ENCODE measurements around the gene LFNG. TPM values are rescaled to one million over a fixed set of nuclear protein-coding genes. Genes with fewer than 3 reads are reported as not detected.

The LFNG gene
- total and polyA plus RNA-seq, 4 donors, result 0.22 to 2.9 (median 2.6) TPM

DNA sequence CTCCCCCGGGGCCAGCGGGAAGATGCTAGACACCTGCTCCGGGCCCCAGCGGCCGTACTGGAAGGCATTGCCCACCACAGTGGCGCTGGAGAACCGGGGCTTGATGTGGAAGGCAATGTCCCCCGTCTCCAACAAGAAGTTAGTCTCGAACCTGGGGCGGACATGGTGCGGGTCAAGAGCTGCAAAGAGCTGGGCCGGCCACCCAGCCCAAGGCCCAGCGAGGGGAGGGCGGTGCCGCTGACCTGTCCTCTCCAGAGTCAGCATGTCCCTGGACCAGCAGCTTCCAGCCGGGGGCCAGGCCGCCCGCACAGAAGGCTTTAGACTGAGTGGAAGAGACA lies 43.9 kb upstream of the LFNG start:
- WGBS, result 91% methylated on average over 18 of the region's 18 CpGs
- TF ChIP-seq, protein P1, sequence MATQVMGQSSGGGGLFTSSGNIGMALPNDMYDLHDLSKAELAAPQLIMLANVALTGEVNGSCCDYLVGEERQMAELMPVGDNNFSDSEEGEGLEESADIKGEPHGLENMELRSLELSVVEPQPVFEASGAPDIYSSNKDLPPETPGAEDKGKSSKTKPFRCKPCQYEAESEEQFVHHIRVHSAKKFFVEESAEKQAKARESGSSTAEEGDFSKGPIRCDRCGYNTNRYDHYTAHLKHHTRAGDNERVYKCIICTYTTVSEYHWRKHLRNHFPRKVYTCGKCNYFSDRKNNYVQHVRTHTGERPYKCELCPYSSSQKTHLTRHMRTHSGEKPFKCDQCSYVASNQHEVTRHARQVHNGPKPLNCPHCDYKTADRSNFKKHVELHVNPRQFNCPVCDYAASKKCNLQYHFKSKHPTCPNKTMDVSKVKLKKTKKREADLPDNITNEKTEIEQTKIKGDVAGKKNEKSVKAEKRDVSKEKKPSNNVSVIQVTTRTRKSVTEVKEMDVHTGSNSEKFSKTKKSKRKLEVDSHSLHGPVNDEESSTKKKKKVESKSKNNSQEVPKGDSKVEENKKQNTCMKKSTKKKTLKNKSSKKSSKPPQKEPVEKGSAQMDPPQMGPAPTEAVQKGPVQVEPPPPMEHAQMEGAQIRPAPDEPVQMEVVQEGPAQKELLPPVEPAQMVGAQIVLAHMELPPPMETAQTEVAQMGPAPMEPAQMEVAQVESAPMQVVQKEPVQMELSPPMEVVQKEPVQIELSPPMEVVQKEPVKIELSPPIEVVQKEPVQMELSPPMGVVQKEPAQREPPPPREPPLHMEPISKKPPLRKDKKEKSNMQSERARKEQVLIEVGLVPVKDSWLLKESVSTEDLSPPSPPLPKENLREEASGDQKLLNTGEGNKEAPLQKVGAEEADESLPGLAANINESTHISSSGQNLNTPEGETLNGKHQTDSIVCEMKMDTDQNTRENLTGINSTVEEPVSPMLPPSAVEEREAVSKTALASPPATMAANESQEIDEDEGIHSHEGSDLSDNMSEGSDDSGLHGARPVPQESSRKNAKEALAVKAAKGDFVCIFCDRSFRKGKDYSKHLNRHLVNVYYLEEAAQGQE (IDR thresholded peaks at IDR 0.05), result no peak
- Histone ChIP-seq H3K4me1 (ENCODE audit: control insufficient read depth in 4 of 4, insufficient read depth in 4 of 4, low read length in 3 of 4) (peaks cover 0 to 13% (median 10%) of the 10 kb centered on the region in 4 donors), H3K9me3 (ENCODE audit: control insufficient read depth in 4 of 4, low read length in 3 of 4) (no peaks in the 10 kb centered on the region), H3K9ac (ENCODE audit: low read depth in 1 of 2, low read length in 2 of 2) (no peak overlapping the region), H3K4me3 (ENCODE audit: low read depth in 1 of 3, low read length in 3 of 3) (no peak overlapping the region), H3K36me3 (ENCODE audit: control insufficient read depth in 4 of 4, insufficient read depth in 3 of 4, low read depth in 1 of 4, low read length in 3 of 4) (no peaks in the 10 kb centered on the region), H3K27ac (ENCODE audit: low read depth in 1 of 2, low read length in 2 of 2) (no peak overlapping the region), H3K27me3 (ENCODE audit: control insufficient read depth in 4 of 4, insufficient read depth in 4 of 4, low read length in 3 of 4) (no peaks in the 10 kb centered on the region)
- DNase-seq (ENCODE audit: low spot score), result no peak

- Histone ChIP-seq H3K36me3 (ENCODE audit: control insufficient read depth in 4 of 4, insufficient read depth in 3 of 4, low read depth in 1 of 4, low read length in 3 of 4) (no peaks in the 10 kb centered on the region), H3K4me1 (ENCODE audit: control insufficient read depth in 4 of 4, insufficient read depth in 4 of 4, low read length in 3 of 4) (peaks cover 0 to 13% (median 10%) of the 10 kb centered on the region in 4 donors), H3K9me3 (ENCODE audit: control insufficient read depth in 4 of 4, low read length in 3 of 4) (no peaks in the 10 kb centered on the region), H3K27ac (ENCODE audit: low read depth in 1 of 2, low read length in 2 of 2) (no peak within 1 kb of the TSS), H3K27me3 (ENCODE audit: control insufficient read depth in 4 of 4, insufficient read depth in 4 of 4, low read length in 3 of 4) (no peaks in the 10 kb centered on the region), H3K4me3 (ENCODE audit: low read depth in 1 of 3, low read length in 3 of 3) (no peak within 1 kb of the TSS), H3K9ac (ENCODE audit: low read depth in 1 of 2, low read length in 2 of 2) (no peak within 1 kb of the TSS)
- no peak for TF ChIP-seq SP1 (IDR thresholded peaks at IDR 0.05)
- no peak for TF ChIP-seq HNF4A (conservative IDR thresholded peaks at IDR 0.05)
- no peak for TF ChIP-seq FOXA2 (IDR thresholded peaks at IDR 0.05)
- TF ChIP-seq NR2F2 (IDR thresholded peaks at IDR 0.05), result no peak
- TF ChIP-seq TAF1 (conservative IDR thresholded peaks at IDR 0.05), result no peak
- no peak for TF ChIP-seq YY1 (IDR thresholded peaks at IDR 0.05)
- TF ChIP-seq JUND (IDR thresholded peaks at IDR 0.05), result no peak
- no peak for TF ChIP-seq RAD21 (IDR thresholded peaks at IDR 0.05)
- TF ChIP-seq CTCF (IDR thresholded peaks at IDR 0.05; ENCODE audit: low read depth, low read length, missing input control), result no peak
- no peak for TF ChIP-seq FOXA1 (IDR thresholded peaks at IDR 0.05)
- TF ChIP-seq RXRA (IDR thresholded peaks at IDR 0.05), result no peak
- TF ChIP-seq, protein P2, sequence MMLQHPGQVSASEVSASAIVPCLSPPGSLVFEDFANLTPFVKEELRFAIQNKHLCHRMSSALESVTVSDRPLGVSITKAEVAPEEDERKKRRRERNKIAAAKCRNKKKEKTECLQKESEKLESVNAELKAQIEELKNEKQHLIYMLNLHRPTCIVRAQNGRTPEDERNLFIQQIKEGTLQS (IDR thresholded peaks at IDR 0.05), result no peak
- no peak for TF ChIP-seq GABPA (IDR thresholded peaks at IDR 0.05 in 1 of 2, conservative IDR thresholded peaks at IDR 0.05 in 1 of 2)
- no peak for TF ChIP-seq ZBTB33 (IDR thresholded peaks at IDR 0.05)
- TF ChIP-seq, protein P1 (IDR thresholded peaks at IDR 0.05), result no peak
- TF ChIP-seq EGR1 (IDR thresholded peaks at IDR 0.05; ENCODE audit: low read depth in 2 of 2), result no peak
- 68% methylated on average over 16 of the region's 16 CpGs for WGBS
- DNase-seq (ENCODE audit: low spot score), result no peak
Measured at GRCh38 chr7:2476298-2476697, 43.3 kb upstream of the LFNG start, which contains the start of gene GRIFIN. Gene GRIFIN, minus strand, starts transcription at chr7:2476398. Its CDS starts 15 bp downstream, at chr7:2476383.
